ENCODE data around the gene CFDP1.

The CFDP1 gene

GRCh38 chr16:75317532-75317931 lies 115.8 kb downstream of the CFDP1 start:
- no peak for DNase-seq

- DNase-seq, result no peak
These were observed 116.2 kb downstream of the CFDP1 start for GRCh38 chr16:75317101-75317522.

GRCh38 chr16:75315539-75316306 lies 117.6 kb downstream of the CFDP1 start:
- DNase-seq, result no peak

GRCh38 chr16:75312875-75313274 lies 120.4 kb downstream of the CFDP1 start:
- no peak for DNase-seq

- DNase-seq, result no peak
These were observed 121.8 kb downstream of the CFDP1 start for GRCh38 chr16:75311383-75311938.

GRCh38 chr16:75310541-75310940 lies 122.8 kb downstream of the CFDP1 start:
- DNase-seq, result no peak

GRCh38 chr16:75309899-75310430 lies 123.3 kb downstream of the CFDP1 start:
- peak in 1 of 2 experiments; percentile 2 for DNase-seq

GRCh38 chr16:75309156-75309555 lies 124.1 kb downstream of the CFDP1 start:
- no peak for DNase-seq

GRCh38 chr16:75308011-75308410 lies 125.3 kb downstream of the CFDP1 start:
- DNase-seq, result no peak

GRCh38 chr16:75307506-75307905 lies 125.8 kb downstream of the CFDP1 start:
- no peak for DNase-seq

- DNase-seq, result no peak
These were observed 127.1 kb downstream of the CFDP1 start for GRCh38 chr16:75306099-75306762.

- no peak for DNase-seq
These were observed 127.8 kb downstream of the CFDP1 start for GRCh38 chr16:75305364-75306098.

- DNase-seq, result no peak
These were observed 128.6 kb downstream of the CFDP1 start for GRCh38 chr16:75304521-75305363.

- no peak for DNase-seq
These were observed 131.5 kb downstream of the CFDP1 start for GRCh38 chr16:75301804-75302203.

- DNase-seq, result no peak
These were observed 135.0 kb downstream of the CFDP1 start for GRCh38 chr16:75298267-75298666.

GRCh38 chr16:75296606-75297005 lies 136.7 kb downstream of the CFDP1 start:
- DNase-seq, result no peak

- no peak for DNase-seq
These were observed 138.4 kb downstream of the CFDP1 start for GRCh38 chr16:75294773-75295459.

- DNase-seq, result no peak
These were observed 139.5 kb downstream of the CFDP1 start for GRCh38 chr16:75293772-75294171.

- DNase-seq, result no peak
These were observed 140.1 kb downstream of the CFDP1 start for GRCh38 chr16:75293173-75293572.

GRCh38 chr16:75292691-75293090 lies 140.6 kb downstream of the CFDP1 start:
- DNase-seq, result no peak

GRCh38 chr16:75289189-75289588 lies 144.1 kb downstream of the CFDP1 start:
- no peak for DNase-seq

All from NCI-H526 (cell line).